Panc1 (cell line): ENCODE results near the gene YOD1. TPM values are rescaled to one million over a fixed set of nuclear protein-coding genes. Genes with fewer than 3 reads are reported as not detected.

Source experiments
- ATAC-seq: fragments of 200-7000 bp; cut with Tn5 transposase; 2 replicates; pipeline ENCODE4 v1.9.1; 2020; ENCODE audit warnings: mild to moderate bottlenecking, moderate library complexity
- BruUV-seq: library from RNA; stranded (reverse); fragments of 400-500 nt; replicated peaks from 2 replicates; lab custom pipeline; 2021; lab: Mats Ljungman, UMichigan
- CTCF ChIA-PET: fragments of 300-600 bp; sonication (Branson Sonifier 250); formaldehyde crosslinking; loops from one replicate; lab custom pipeline; 2022; ENCODE audit warnings: antibody characterized with exemption; lab: Charles Lee
- POLR2A ChIA-PET: fragments of 300-600 bp; sonication (Branson Sonifier 250); formaldehyde crosslinking; loops from one replicate; lab custom pipeline; 2022; ENCODE audit warnings: antibody characterized with exemption; lab: Charles Lee
- DNase-seq: peaks from one replicate; pipeline ENCODE4 v3.0.0-alpha.2; 2010; ENCODE audit warnings: low read depth, low spot score
- H3K27ac ChIP-seq: 2 replicates; pipeline ENCODE4 v1.5.1; 2011; ENCODE audit warnings: mild to moderate bottlenecking, low read length, inconsistent platforms
- H3K27me3 ChIP-seq: fragments of 200-500 bp; sonication (Bioruptor generic); 2 replicates; pipeline ENCODE4 v1.6.0; 2014; ENCODE audit warnings: low read length, inconsistent platforms; ENCODE audit not compliant: control insufficient read depth, insufficient read depth
- H3K36me3 ChIP-seq: fragments of 200-500 bp; sonication (Bioruptor generic); 2 replicates; pipeline ENCODE4 v1.5.1; 2014; ENCODE audit warnings: inconsistent platforms, mild to moderate bottlenecking, low read length, moderate library complexity; ENCODE audit not compliant: control insufficient read depth, insufficient read depth
- H3K4me1 ChIP-seq: 2 replicates; pipeline ENCODE4 v1.5.1; 2011; ENCODE audit warnings: inconsistent platforms, mild to moderate bottlenecking, low read length, moderate library complexity; ENCODE audit not compliant: control insufficient read depth, insufficient read depth
- H3K4me3 ChIP-seq, 2 experiments: 2 replicates each; pipeline ENCODE4 v1.5.1; 2011 to 2012; ENCODE audit warnings: low read depth in 2 of 2, low read length in 2 of 2, mild to moderate bottlenecking in 2 of 2, inconsistent platforms in 1 of 2, moderate library complexity in 1 of 2
- H3K9me3 ChIP-seq: fragments of 200-500 bp; sonication (Bioruptor generic); 2 replicates; pipeline ENCODE4 v1.5.1; 2014; ENCODE audit warnings: low read depth, mild to moderate bottlenecking, inconsistent platforms, low read length, moderate library complexity; ENCODE audit not compliant: control insufficient read depth, insufficient read depth
- POLR2AphosphoS5 ChIP-seq: IDR thresholded peaks from 2 replicates; pipeline ENCODE4 v1.6.1; 2012; ENCODE audit warnings: mild to moderate bottlenecking, low read depth, low read length, moderate library complexity
- SIN3A ChIP-seq: IDR thresholded peaks from 2 replicates; pipeline ENCODE4 v1.6.1; 2012; ENCODE audit warnings: low read depth, mild to moderate bottlenecking, low read length, moderate library complexity, borderline replicate concordance; ENCODE audit not compliant: insufficient read depth
- TCF7L2 ChIP-seq: IDR thresholded peaks from 2 replicates; pipeline ENCODE4 v1.6.1; 2011; ENCODE audit warnings: mild to moderate bottlenecking, low read depth, low read length, inconsistent platforms
- in situ Hi-C: cut with HindIII; loops from 2 replicates; pipeline ENCODE4 v1.10.0; 2016; ENCODE audit warnings: low sequenced_read_pairs, low pct_unique_long_range_greater_than_20kb
- intact Hi-C: fragments of 100-400 bp; cut with micrococcal nuclease; formaldehyde crosslinking; loops from one replicate; pipeline ENCODE4 v1.10.0; 2022; ENCODE audit not compliant: unreplicated experiment
- total RNA-seq: library from RNA; stranded (reverse); gene quantifications from one replicate; pipeline ENCODE4 v1.2.1, GENCODE V29; 2021; ENCODE audit not compliant: unreplicated experiment
- TF ChIP-seq, protein P1 (sequence below): fragments of 450-650 bp; IDR thresholded peaks from 2 replicates; pipeline ENCODE4 v1.5.1; 2017; ENCODE audit warnings: mild to moderate bottlenecking
- TF ChIP-seq, protein P2 (sequence below), 2 experiments: IDR thresholded peaks; 2 replicates each; pipeline ENCODE4 v1.6.1; 2011 to 2012; ENCODE audit warnings: low read depth in 2 of 2, control low read depth in 1 of 2, low read length in 1 of 2, mild to moderate bottlenecking in 1 of 2, moderate library complexity in 1 of 2; ENCODE audit not compliant: insufficient read depth in 1 of 2

The YOD1 gene
- total RNA-seq, 1 experiment from 2014 or later = 7.1 TPM

DNA sequence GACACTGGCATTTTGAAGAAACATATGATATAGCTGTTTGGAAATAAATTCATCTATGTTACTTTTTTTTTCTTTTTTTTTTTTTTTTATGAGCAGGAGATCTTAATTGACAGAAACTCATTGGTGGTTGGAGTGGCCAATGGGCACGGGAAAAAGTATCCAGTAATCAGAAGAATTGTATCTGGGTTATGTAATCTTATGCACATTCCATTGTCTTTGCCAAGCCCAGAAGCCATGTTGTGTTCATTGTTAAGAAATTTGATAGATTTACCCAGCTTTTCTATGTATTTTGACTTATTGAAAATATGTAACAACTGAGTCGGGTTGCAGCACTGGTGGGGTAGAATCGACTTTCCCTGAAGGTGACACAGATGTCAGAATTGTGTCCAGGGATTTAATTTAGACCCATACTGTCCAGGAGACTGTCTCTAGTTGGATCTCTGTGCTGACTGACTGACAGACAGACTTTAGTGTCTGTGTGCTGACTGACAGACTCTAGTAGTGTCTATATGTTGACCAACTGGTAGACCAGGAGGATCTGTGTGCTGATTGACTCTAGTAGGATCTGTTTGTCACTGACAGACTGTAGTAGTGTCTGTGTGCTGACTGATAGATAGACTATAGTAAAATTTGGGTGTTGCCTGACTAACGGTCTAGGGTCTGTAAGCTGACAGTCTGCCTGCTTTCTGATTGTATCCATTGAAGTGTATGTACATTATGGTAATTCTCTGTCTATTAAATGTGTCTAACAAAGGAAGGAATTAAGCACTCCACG lies 25.4 kb upstream of the YOD1 start:
- ChIA-PET CTCF (interaction anchor here (0.7 kb wide), 2 partner anchors 329 to 597 kb away, joined by 3 to 6 read pairs; no protein-coding TSS in a partner anchor), POLR2A (no interaction called here)
- Histone ChIP-seq H3K27ac (no peak overlapping the region), H3K27me3 (no peaks in the 10 kb centered on the region), H3K4me3 (no peak overlapping the region), H3K4me1 (no peaks in the 10 kb centered on the region), H3K9me3 (no peaks in the 10 kb centered on the region), H3K36me3 (peaks cover 2% of the 10 kb centered on the region)
- TF ChIP-seq, protein P1, sequence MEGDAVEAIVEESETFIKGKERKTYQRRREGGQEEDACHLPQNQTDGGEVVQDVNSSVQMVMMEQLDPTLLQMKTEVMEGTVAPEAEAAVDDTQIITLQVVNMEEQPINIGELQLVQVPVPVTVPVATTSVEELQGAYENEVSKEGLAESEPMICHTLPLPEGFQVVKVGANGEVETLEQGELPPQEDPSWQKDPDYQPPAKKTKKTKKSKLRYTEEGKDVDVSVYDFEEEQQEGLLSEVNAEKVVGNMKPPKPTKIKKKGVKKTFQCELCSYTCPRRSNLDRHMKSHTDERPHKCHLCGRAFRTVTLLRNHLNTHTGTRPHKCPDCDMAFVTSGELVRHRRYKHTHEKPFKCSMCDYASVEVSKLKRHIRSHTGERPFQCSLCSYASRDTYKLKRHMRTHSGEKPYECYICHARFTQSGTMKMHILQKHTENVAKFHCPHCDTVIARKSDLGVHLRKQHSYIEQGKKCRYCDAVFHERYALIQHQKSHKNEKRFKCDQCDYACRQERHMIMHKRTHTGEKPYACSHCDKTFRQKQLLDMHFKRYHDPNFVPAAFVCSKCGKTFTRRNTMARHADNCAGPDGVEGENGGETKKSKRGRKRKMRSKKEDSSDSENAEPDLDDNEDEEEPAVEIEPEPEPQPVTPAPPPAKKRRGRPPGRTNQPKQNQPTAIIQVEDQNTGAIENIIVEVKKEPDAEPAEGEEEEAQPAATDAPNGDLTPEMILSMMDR = no peak
- no peak for TF ChIP-seq TCF7L2
- TF ChIP-seq SIN3A = no peak
- TF ChIP-seq, protein P2, sequence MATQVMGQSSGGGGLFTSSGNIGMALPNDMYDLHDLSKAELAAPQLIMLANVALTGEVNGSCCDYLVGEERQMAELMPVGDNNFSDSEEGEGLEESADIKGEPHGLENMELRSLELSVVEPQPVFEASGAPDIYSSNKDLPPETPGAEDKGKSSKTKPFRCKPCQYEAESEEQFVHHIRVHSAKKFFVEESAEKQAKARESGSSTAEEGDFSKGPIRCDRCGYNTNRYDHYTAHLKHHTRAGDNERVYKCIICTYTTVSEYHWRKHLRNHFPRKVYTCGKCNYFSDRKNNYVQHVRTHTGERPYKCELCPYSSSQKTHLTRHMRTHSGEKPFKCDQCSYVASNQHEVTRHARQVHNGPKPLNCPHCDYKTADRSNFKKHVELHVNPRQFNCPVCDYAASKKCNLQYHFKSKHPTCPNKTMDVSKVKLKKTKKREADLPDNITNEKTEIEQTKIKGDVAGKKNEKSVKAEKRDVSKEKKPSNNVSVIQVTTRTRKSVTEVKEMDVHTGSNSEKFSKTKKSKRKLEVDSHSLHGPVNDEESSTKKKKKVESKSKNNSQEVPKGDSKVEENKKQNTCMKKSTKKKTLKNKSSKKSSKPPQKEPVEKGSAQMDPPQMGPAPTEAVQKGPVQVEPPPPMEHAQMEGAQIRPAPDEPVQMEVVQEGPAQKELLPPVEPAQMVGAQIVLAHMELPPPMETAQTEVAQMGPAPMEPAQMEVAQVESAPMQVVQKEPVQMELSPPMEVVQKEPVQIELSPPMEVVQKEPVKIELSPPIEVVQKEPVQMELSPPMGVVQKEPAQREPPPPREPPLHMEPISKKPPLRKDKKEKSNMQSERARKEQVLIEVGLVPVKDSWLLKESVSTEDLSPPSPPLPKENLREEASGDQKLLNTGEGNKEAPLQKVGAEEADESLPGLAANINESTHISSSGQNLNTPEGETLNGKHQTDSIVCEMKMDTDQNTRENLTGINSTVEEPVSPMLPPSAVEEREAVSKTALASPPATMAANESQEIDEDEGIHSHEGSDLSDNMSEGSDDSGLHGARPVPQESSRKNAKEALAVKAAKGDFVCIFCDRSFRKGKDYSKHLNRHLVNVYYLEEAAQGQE (IDR thresholded peaks at IDR 0.05; ENCODE audit: insufficient read depth in 1 of 2, low read depth in 2 of 2, low read length in 1 of 2) = no peak
- no peak for TF ChIP-seq POLR2AphosphoS5
- no TSS peak for BruUV-seq
- intact Hi-C loops (no loop called here), in situ Hi-C loops (no loop called here)
- no peak for ATAC-seq
- DNase-seq = no peak

DNA sequence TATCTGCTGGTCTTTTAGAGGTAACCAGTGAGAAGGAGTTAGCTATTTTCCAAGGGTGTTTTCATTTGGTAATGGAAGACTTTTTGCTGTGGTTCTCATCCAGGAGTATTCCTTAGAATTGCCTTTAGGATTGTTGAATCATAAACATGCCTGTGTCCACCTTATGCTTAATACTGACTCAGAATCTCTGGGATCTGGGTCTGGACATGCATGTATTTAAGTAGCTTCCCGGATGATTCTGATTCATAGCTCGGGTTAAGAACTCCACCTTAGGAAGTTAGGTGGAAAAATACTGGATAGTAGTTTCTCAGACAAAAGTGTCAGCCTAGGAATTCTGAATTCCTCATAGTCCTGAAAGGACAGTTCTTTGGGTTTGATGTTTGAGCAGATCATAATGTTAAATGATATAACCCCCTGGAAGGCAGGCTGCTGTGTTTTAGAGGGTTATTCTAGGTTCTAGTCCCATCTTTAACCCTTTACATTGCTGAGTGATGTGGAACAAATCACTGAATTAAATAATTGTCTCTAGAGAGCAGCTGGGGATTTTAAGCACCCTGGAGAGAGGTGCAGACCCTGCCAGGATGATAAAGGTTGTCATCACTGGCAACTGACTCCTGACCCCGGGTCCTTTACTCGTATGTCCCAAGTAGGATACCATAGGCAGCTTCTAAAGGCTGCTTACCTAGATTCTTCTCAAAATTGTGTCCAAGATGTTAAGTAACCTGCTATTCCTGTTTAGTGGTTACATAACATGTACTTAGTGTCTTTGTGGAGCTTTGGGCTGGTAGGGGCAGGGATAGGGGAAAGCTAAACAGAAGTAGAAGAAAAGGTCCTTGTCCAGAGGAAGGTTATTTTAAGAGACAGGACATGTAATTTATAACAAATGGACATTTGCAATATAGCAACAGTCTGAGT lies 23.2 kb upstream of the YOD1 start:
- ChIA-PET CTCF (no interaction called here), POLR2A (no interaction called here)
- Histone ChIP-seq H3K27me3 (no peaks in the 10 kb centered on the region), H3K27ac (no peak overlapping the region), H3K4me3 (no peak overlapping the region), H3K4me1 (no peaks in the 10 kb centered on the region), H3K9me3 (no peaks in the 10 kb centered on the region), H3K36me3 (no peaks in the 10 kb centered on the region; the same call in none of the 2 replicates)
- intact Hi-C loops = no loop called here
- ATAC-seq (no peak), DNase-seq (no peak)
- BruUV-seq = no TSS peak
- in situ Hi-C loops = no loop called here
- TF ChIP-seq, protein P2 (IDR thresholded peaks at IDR 0.05; ENCODE audit: insufficient read depth in 1 of 2, low read depth in 2 of 2, low read length in 1 of 2) = peak in 1 of 2 experiments; percentile 38; a peak in 1 of 4 replicates
- TF ChIP-seq, protein P1 = no peak
